ENCODE data around the gene LARGE2.

GRCh38 chr11:45929486-45930030 lies 7.1 kb downstream of the LARGE2 start:
- no peak for TF ChIP-seq POLR2A (IDR thresholded peaks at IDR 0.05)
- TF ChIP-seq, protein P1, sequence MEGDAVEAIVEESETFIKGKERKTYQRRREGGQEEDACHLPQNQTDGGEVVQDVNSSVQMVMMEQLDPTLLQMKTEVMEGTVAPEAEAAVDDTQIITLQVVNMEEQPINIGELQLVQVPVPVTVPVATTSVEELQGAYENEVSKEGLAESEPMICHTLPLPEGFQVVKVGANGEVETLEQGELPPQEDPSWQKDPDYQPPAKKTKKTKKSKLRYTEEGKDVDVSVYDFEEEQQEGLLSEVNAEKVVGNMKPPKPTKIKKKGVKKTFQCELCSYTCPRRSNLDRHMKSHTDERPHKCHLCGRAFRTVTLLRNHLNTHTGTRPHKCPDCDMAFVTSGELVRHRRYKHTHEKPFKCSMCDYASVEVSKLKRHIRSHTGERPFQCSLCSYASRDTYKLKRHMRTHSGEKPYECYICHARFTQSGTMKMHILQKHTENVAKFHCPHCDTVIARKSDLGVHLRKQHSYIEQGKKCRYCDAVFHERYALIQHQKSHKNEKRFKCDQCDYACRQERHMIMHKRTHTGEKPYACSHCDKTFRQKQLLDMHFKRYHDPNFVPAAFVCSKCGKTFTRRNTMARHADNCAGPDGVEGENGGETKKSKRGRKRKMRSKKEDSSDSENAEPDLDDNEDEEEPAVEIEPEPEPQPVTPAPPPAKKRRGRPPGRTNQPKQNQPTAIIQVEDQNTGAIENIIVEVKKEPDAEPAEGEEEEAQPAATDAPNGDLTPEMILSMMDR (IDR thresholded peaks at IDR 0.05) = no peak

Data from vagina (tissue), 2 donors.